NCI-H2196 (cell line): ENCODE measurements around the gene ZNF730.
A peak's percentile ranks its signal among the peaks of the same experiment; 100 is the strongest.
"Not testable (repeated sequence)": the region's sequence is repeated elsewhere in the genome, so short reads cannot be mapped to it uniquely, and the experiment has no call there.

ENCODE experiments used
- DNase-seq: peaks from one replicate; lab custom pipeline; 2025; ENCODE audit not compliant: unreplicated experiment; lab: John Stamatoyannopoulos, UW

The ZNF730 gene

GRCh38 chr19:23116802-23117571 lies at the start of gene ZNF730:
TSS of gene ZNF730 (plus strand) at chr19:23117025. CDS start at chr19:23117174, 149 bp downstream.
- DNase-seq, result peak; percentile 29

GRCh38 chr19:23070353-23071146 lies 46.3 kb upstream of the ZNF730 start:
- DNase-seq, result no peak

DNA sequence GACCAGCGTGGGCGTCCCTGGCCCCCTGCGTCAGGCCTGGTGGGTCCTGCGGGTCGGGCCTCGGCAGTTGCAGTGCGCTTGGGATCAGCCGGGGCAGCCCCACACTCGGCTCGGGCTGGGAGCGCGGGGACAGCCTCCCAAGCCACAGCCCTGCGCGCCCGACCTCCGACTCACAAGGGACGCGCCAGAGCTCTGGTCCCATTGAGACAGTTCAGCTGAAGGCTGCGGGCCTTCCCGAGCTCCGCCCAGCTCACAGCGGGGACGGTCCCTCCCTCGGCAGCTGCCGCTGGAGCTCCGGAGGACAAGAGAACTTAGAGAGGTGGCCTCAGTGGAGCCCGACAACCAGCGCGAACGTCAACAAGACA lies 45.7 kb upstream of the ZNF730 start:
- no peak for DNase-seq

- peak; percentile 78 for DNase-seq
Observed at GRCh38 chr19:23075031-23075733, 41.6 kb upstream of the ZNF730 start.

- DNase-seq, result not testable (repeated sequence)
Observed at GRCh38 chr19:23077776-23078175, 39.0 kb upstream of the ZNF730 start.

DNA sequence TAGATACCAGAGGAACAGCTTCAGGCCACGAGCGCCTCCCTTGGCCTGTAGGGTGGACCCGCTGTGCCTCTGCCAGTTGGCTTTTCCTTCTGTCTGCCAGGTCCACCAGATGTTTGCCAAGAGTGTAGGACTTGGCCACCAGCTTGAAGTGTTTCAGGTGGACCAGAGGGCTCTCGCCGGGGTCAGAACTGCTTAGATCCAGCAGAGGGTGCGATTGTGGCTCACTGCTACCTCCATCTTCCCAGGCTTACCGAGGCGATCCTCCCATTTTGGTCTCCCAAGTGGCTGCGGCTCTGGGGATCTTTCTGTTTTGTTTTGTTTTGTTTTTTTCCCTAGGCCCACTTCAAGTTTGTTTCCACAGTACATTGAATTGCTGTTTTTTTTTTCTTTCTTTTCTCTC lies 23.0 kb upstream of the ZNF730 start:
- no peak for DNase-seq

- no peak for DNase-seq
Observed at GRCh38 chr19:23095418-23095817, 21.4 kb upstream of the ZNF730 start.

GRCh38 chr19:23098286-23098685 lies 18.5 kb upstream of the ZNF730 start:
- no peak for DNase-seq

GRCh38 chr19:23098988-23099387 lies 17.8 kb upstream of the ZNF730 start:
- DNase-seq, result no peak

- no peak for DNase-seq
Observed at GRCh38 chr19:23099966-23100365, 16.9 kb upstream of the ZNF730 start.

GRCh38 chr19:23101241-23101640 lies 15.6 kb upstream of the ZNF730 start:
- DNase-seq, result no peak

- DNase-seq, result no peak
Observed at GRCh38 chr19:23118400-23118799, 1.6 kb downstream of the ZNF730 start.

DNA sequence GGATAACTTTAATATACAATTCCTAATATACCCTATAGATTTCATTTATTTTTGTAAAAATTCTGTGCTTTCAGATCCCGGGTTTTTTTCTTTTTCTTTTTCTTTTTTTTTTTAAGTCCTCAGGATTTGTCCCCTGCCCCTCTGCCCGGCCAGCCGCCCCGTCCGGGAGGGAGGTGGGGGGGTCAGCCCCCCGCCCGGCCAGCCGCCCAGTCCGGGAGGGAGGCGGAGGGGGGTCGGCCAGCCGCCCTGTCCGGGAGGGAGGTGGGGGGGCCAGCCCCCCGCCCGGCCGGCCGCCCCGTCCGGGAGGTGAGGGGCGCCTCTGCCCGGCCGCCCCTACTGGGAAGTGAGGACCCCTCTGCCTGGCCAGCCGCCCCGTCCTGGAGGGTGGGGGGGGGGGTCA lies 17.4 kb downstream of the ZNF730 start:
- DNase-seq, result not testable (repeated sequence)

GRCh38 chr19:23145617-23146415 lies 29.0 kb downstream of the ZNF730 start:
- no peak for DNase-seq

GRCh38 chr19:23160766-23161165 lies 43.9 kb downstream of the ZNF730 start:
- DNase-seq, result no peak

DNA sequence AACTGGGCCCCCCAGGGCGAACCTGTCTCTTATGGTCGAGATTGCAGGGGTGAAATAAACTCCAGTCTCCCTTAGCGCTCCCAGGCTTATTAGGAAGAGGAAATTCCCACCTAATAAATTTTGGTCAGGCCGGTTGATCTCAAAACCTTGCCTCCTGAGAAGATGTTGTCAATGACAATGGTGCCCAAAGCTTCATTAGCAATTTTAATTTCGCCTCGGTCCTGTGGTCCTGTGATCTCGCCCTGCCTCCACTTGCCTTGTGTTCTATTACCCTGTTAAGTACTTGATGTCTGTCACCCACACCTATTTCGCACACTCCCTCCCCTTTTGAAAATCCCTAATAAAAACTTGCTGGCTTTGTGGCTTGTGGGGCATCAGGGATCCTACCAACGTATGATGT lies 51.5 kb downstream of the ZNF730 start:
- DNase-seq, result not testable (repeated sequence)

DNA sequence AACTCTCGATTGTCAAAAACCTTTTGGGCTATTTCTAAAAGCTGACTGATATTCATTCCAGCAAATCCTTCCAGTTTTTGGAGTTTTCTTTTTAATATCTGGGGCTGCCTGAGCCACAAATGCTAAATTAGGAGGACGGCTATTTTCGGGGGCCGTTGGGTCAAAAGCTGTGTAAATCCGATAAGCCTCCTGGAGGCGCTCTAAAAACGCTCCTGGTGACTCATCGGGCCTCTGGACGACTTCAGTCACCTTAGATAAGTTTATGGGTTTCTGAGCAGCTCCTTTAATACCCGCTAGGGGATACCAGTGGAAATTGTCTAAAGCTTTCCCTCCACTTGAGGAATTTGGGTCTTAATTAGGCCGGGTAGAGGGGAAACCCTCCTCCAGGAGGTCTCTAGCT lies 66.4 kb downstream of the ZNF730 start:
- no peak for DNase-seq

GRCh38 chr19:23190341-23190740 lies 73.5 kb downstream of the ZNF730 start:
- no peak for DNase-seq
